Measurements from ENCODE around the gene AGO3. TPM values are rescaled to one million over a fixed set of nuclear protein-coding genes. Genes with fewer than 3 reads are reported as not detected.

The AGO3 gene
- total RNA-seq, 1 donor from 2014 or later, result 51.3 TPM

GRCh38 chr1:36095760-36096405, 165.0 kb downstream of the AGO3 start:
- DNase-seq (ENCODE audit: low spot score), result no peak

- DNase-seq (ENCODE audit: low spot score), result no peak
These were observed 165.9 kb downstream of the AGO3 start for GRCh38 chr1:36096500-36097432.

- no peak for DNase-seq (ENCODE audit: low spot score)
These were observed 167.0 kb downstream of the AGO3 start for GRCh38 chr1:36097693-36098585.

- DNase-seq (ENCODE audit: low spot score), result no peak
These were observed 167.9 kb downstream of the AGO3 start for GRCh38 chr1:36098650-36099365.

GRCh38 chr1:36099681-36100341, 168.9 kb downstream of the AGO3 start:
- DNase-seq (ENCODE audit: low spot score), result peak; percentile 77

- no peak for DNase-seq (ENCODE audit: low spot score)
These were observed 169.5 kb downstream of the AGO3 start for GRCh38 chr1:36100376-36100775.

GRCh38 chr1:36101546-36101945, 170.6 kb downstream of the AGO3 start:
- DNase-seq (ENCODE audit: low spot score), result no peak

- no peak for DNase-seq (ENCODE audit: low spot score)
These were observed 175.4 kb downstream of the AGO3 start for GRCh38 chr1:36106269-36106668.

- no peak for DNase-seq (ENCODE audit: low spot score)
These were observed 176.5 kb downstream of the AGO3 start for GRCh38 chr1:36107394-36107793.

- DNase-seq (ENCODE audit: low spot score), result peak; percentile 85
These were observed 177.4 kb downstream of the AGO3 start for GRCh38 chr1:36108314-36108713.

GRCh38 chr1:36109041-36109679, 178.3 kb downstream of the AGO3 start:
- no peak for DNase-seq (ENCODE audit: low spot score)

- no peak for DNase-seq (ENCODE audit: low spot score)
These were observed 180.2 kb downstream of the AGO3 start for GRCh38 chr1:36111151-36111550.

- no peak for DNase-seq (ENCODE audit: low spot score)
These were observed 181.9 kb downstream of the AGO3 start for GRCh38 chr1:36112823-36113222.

- no peak for DNase-seq (ENCODE audit: low spot score)
These were observed 183.5 kb downstream of the AGO3 start for GRCh38 chr1:36114371-36114770.

- DNase-seq (ENCODE audit: low spot score), result peak; percentile 88
These were observed 184.3 kb downstream of the AGO3 start for GRCh38 chr1:36115200-36115669.

- DNase-seq (ENCODE audit: low spot score), result no peak
These were observed 185.0 kb downstream of the AGO3 start for GRCh38 chr1:36115931-36116330.

GRCh38 chr1:36116901-36117300, 186.0 kb downstream of the AGO3 start:
- peak; percentile 76 for DNase-seq (ENCODE audit: low spot score)

- no peak for DNase-seq (ENCODE audit: low spot score)
These were observed 187.7 kb downstream of the AGO3 start for GRCh38 chr1:36118447-36119204.

- DNase-seq (ENCODE audit: low spot score), result no peak
These were observed 188.6 kb downstream of the AGO3 start for GRCh38 chr1:36119456-36119855.
